ENCODE measurements around the gene KRT79. TPM values are rescaled to one million over a fixed set of nuclear protein-coding genes. Genes with fewer than 3 reads are reported as not detected.

Gene KRT79
- total and polyA plus RNA-seq, 9 of the 15 experiments (the other 6 are each of a cell fraction or from before 2014, with no cell fraction given), result 0.03 to 2.3 (median 0.23) TPM; not detected in 2

- TF ChIP-seq, protein P1, sequence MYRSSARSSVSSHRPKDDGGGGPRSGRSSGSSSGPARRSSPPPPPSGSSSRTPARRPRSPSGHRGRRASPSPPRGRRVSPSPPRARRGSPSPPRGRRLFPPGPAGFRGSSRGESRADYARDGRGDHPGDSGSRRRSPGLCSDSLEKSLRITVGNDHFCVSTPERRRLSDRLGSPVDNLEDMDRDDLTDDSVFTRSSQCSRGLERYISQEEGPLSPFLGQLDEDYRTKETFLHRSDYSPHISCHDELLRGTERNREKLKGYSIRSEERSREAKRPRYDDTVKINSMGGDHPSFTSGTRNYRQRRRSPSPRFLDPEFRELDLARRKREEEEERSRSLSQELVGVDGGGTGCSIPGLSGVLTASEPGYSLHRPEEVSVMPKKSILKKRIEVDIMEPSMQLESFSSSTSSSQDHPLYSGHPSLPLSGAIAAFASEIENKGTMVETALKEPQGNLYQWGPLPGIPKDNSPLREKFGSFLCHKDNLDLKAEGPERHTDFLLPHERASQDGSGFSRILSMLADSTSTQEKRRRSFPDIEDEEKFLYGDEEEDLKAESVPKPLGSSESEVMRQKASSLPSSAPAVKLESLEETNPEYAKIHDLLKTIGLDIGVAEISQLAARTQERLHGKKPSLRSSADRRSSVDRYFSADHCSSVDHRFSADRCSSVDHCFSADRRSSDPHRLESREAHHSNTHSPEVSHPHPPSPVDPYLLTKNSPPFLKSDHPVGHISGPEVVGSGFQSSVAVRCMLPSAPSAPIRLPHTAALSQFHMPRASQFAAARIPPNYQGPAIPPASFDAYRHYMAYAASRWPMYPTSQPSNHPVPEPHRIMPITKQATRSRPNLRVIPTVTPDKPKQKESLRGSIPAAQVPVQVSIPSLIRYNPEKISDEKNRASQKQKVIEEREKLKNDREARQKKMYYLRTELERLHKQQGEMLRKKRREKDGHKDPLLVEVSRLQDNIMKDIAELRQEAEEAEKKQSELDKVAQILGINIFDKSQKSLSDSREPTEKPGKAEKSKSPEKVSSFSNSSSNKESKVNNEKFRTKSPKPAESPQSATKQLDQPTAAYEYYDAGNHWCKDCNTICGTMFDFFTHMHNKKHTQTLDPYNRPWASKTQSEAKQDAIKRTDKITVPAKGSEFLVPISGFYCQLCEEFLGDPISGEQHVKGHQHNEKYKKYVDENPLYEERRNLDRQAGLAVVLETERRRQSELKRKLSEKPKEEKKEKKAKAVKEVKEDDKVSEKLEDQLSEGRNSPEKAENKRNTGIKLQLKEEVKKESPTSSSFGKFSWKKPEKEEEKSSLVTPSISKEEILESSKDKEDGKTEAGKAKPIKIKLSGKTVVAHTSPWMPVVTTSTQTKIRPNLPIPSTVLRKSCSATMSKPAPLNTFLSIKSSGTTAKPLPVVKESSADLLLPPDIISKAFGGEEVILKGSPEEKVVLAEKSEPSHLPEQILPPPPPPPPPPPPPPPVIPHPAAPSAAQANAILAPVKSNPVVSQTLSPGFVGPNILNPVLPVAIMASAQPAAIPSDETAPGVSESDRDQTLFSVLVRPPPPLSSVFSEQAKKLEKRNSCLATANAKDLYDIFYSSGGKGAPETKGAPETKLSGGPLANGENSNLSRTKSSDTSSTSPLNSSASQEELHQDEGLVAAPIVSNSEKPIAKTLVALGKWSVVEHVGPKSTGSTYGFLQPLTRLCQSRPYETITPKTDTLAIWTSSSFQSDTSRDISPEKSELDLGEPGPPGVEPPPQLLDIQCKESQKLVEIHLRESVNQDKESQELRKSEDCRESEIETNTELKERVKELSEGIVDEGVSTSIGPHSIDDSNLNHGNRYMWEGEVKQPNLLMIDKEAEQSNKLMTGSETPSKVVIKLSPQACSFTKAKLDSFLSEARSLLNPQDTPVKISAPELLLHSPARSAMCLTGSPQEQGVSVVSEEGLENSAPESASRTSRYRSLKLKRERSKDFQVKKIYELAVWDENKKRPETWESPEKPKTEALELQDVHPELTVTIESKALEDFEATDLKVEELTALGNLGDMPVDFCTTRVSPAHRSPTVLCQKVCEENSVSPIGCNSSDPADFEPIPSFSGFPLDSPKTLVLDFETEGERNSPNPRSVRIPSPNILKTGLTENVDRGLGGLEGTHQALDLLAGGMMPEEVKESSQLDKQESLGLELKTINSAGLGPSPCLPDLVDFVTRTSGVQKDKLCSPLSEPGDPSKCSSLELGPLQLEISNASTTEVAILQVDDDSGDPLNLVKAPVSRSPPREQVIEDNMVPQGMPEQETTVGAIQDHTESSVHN (IDR thresholded peaks at IDR 0.05; ENCODE audit: borderline replicate concordance in 1 of 2, low read depth in 1 of 2), result no peak
- TF ChIP-seq GATAD2B (IDR thresholded peaks at IDR 0.05; ENCODE audit: borderline replicate concordance), result no peak
- no peak for TF ChIP-seq EP400 (IDR thresholded peaks at IDR 0.05)
- no peak for TF ChIP-seq ZNF449 (CRISPR knock-in tag; IDR thresholded peaks at IDR 0.05)
- TF ChIP-seq MCM3 (IDR thresholded peaks at IDR 0.05), result no peak
- no peak for TF ChIP-seq ZNF24 (IDR thresholded peaks at IDR 0.05)
- TF ChIP-seq JUN (IDR thresholded peaks at IDR 0.05; ENCODE audit: borderline replicate concordance, low read depth, low read length), result 0 out of 2 replicates have a peak, but pooled peaks have one; percentile 16
- no peak for TF ChIP-seq JUN (CRISPR knock-in tag; IDR thresholded peaks at IDR 0.05; ENCODE audit: borderline replicate concordance)
- no peak for TF ChIP-seq ERF (CRISPR knock-in tag; IDR thresholded peaks at IDR 0.05)
- TF ChIP-seq SOX6 (IDR thresholded peaks at IDR 0.05), result peak; percentile 82
- TF ChIP-seq DIDO1 (tag; IDR thresholded peaks at IDR 0.05; ENCODE audit: low read depth), result no peak
- TF ChIP-seq ZNF592 (IDR thresholded peaks at IDR 0.05), result no peak
- no peak for TF ChIP-seq TAL1 (IDR thresholded peaks at IDR 0.05)
Observed at GRCh38 chr12:52794479-52795331, 39.4 kb downstream of the KRT79 start (continued).

Data from K562 (cell line).